Lower lobe of right lung (tissue), 2 donors: Measurements from ENCODE around the gene LUM. TPM values are rescaled to one million over a fixed set of nuclear protein-coding genes. Genes with fewer than 3 reads are reported as not detected.

Experiments used
- ATAC-seq, 2 donors: fragments of 200-7000 bp; cut with Tn5 transposase; one replicate each; pipeline ENCODE4 v1.9.1; 2020 to 2022; ENCODE audit warnings: mild to moderate bottlenecking in 2 of 2, moderate library complexity in 2 of 2
- DNase-seq: peaks from one replicate; pipeline ENCODE4 v3.0.0-alpha.2; 2020
- H3K27ac ChIP-seq: fragments of 200-600 bp; one replicate; pipeline ENCODE4 v1.8.0; 2022
- H3K27me3 ChIP-seq: fragments of 200-600 bp; one replicate; pipeline ENCODE4 v1.8.0; 2022; ENCODE audit warnings: low read depth
- H3K36me3 ChIP-seq: fragments of 200-600 bp; one replicate; pipeline ENCODE4 v1.8.0; 2022; ENCODE audit warnings: mild to moderate bottlenecking
- H3K4me1 ChIP-seq: fragments of 200-600 bp; one replicate; pipeline ENCODE4 v1.8.0; 2022
- H3K4me3 ChIP-seq: fragments of 200-600 bp; one replicate; pipeline ENCODE4 v1.8.0; 2022; ENCODE audit warnings: mild to moderate bottlenecking
- H3K9me3 ChIP-seq: fragments of 200-600 bp; one replicate; pipeline ENCODE4 v1.8.0; 2022
- intact Hi-C: fragments of 100-400 bp; cut with DNase I; formaldehyde crosslinking; loops from one replicate; pipeline ENCODE4 v1.11.0; 2022
- total RNA-seq: library from RNA; stranded (reverse); fragmentation: NEBNext Ultra II Directional; extraction: Animal tissue kit (Norgen Biotek cat#: 25700); gene quantifications from one replicate; pipeline ENCODE4 v1.2.1, GENCODE V29; 2021
- TF ChIP-seq, protein P1 (sequence below): fragments of 200-600 bp; IDR thresholded peaks from one replicate; pipeline ENCODE4 v1.8.0; 2022; ENCODE audit warnings: antibody characterized with exemption, mild to moderate bottlenecking
- donor health status: DM: no; HTN: yes; CAD: no; lungs with severe emphysema.

The LUM gene
- total RNA-seq, 1 donor from 2014 or later: 227 TPM

DNA sequence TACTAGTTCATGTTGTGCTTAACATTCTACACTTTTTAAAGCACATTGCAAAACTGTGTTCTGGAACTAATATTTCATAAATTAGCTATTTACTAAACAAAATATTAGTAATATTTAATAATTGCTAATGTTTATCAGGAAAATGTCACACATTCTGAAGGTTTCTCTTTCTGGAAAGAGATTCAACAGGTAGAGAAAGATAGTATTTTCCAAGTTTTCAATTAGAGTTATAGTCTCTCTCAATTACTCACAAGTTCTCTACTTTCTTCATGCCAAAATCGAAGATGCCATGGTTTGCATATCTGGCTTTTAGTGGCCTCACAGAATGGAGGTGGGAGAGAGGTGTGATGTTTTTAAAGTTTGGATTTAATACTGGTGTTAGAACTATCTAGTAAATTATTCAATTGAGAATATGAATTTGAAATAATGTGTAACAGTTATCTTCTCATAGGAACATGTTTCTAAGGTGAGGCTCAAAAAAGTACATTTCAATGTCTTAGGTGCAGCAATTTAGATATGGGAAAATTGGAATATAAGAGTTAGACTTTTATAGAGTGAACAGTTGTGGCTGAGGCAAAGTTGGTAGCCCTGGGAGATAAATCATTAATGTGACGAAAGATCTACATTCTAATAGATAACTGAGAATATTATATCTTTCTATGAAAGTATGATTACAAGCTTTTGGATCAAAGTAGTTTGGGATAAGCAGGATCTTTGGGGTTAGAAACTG is 1.5 kb downstream of the LUM start:
- DNase-seq: no peak
- intact Hi-C loops: no loop called here
- Histone ChIP-seq H3K4me3 (peak overlapping the region; percentile 38), H3K27ac (peak overlapping the region; percentile 59), H3K27me3 (no peaks in the 10 kb centered on the region), H3K36me3 (no peaks in the 10 kb centered on the region), H3K9me3 (no peaks in the 10 kb centered on the region), H3K4me1 (no peaks in the 10 kb centered on the region)
- no peak for ATAC-seq
- TF ChIP-seq, protein P1, sequence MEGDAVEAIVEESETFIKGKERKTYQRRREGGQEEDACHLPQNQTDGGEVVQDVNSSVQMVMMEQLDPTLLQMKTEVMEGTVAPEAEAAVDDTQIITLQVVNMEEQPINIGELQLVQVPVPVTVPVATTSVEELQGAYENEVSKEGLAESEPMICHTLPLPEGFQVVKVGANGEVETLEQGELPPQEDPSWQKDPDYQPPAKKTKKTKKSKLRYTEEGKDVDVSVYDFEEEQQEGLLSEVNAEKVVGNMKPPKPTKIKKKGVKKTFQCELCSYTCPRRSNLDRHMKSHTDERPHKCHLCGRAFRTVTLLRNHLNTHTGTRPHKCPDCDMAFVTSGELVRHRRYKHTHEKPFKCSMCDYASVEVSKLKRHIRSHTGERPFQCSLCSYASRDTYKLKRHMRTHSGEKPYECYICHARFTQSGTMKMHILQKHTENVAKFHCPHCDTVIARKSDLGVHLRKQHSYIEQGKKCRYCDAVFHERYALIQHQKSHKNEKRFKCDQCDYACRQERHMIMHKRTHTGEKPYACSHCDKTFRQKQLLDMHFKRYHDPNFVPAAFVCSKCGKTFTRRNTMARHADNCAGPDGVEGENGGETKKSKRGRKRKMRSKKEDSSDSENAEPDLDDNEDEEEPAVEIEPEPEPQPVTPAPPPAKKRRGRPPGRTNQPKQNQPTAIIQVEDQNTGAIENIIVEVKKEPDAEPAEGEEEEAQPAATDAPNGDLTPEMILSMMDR: no peak

DNA sequence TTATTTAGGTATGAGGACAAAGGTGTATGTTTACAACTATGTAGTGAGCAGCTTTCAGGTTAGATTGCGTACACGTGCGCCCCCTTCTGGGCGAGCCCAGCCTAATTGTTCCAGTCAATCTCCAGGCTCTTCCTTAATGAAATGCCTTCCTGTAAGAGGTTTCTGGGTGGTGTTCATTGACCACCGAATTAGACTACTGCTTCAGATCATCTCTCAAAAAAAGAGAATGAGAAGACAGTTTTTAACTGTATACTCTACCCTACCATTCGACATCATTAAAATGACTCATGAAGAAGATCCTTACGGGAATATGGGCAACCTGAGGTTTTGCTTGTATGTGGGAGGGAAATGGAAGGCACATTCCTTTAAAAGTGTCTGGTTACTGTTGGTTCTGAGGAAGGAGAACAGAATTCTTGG is 2.1 kb downstream of the LUM start:
- H3K4me1 ChIP-seq: no peaks in the 10 kb centered on the region
- H3K27ac ChIP-seq: peak overlapping the region; percentile 59
- TF ChIP-seq, protein P1: peak; percentile 67
- ATAC-seq: peak; percentile 69 to 80
- H3K9me3 ChIP-seq: no peaks in the 10 kb centered on the region
- H3K36me3 ChIP-seq: no peaks in the 10 kb centered on the region
- intact Hi-C loops: no loop called here
- peak overlapping the region; percentile 38 for H3K4me3 ChIP-seq
- DNase-seq: peak; percentile 71
- H3K27me3 ChIP-seq: no peaks in the 10 kb centered on the region

DNA sequence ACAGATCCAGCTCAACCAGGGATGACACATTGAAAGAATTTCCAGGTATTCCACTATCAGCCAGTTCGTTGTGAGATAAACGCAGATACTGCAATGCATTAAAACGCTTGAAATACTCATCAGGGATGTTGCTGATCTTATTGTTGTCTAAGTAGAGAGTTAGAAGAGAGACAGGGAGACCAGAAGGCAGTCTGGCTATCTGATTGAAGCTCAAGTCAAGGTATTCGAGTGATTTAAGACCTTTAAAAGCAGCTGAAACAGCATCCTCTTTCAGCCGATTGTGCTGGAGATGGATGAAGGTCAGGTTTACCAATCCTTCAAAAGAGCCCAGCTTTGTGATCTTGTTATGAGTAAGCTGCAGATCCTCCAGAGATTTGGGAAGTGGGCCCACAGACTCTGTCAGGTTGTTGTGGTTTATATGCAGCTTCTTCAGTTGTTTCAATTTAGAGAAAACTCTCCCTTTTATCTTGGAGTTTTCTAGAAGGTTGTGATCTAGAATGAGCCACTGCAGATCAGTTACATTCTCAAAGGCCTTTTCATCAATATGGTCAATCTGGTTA is 3.0 kb downstream of the LUM start:
- ATAC-seq: no peak
- Histone ChIP-seq H3K9me3 (no peaks in the 10 kb centered on the region), H3K27me3 (no peaks in the 10 kb centered on the region), H3K27ac (peak overlapping the region; percentile 16), H3K4me3 (peak overlapping the region; percentile 38), H3K4me1 (no peaks in the 10 kb centered on the region), H3K36me3 (no peaks in the 10 kb centered on the region)
- TF ChIP-seq, protein P1: no peak
- intact Hi-C loops: no loop called here
- DNase-seq: no peak

DNA sequence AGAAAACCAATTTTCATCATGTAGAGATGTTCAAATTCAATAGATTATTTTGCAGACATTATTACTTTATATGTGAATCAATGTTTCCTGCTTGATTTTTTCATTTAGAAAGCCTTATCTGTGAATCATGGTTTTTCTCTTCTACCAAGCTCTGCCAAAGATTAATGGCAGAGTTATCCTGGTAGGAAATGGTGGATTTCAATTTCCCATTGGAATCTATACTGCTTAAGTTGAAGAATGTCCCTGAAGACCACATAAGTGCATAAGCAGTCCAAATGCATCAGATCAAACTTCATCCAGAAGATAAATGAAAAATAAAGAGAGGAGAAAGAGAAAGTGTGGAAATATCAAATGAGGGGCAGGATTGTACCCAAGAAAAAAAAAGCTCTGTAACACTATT is 5.0 kb downstream of the LUM start:
- peak overlapping the region; percentile 17 for H3K4me3 ChIP-seq

DNA sequence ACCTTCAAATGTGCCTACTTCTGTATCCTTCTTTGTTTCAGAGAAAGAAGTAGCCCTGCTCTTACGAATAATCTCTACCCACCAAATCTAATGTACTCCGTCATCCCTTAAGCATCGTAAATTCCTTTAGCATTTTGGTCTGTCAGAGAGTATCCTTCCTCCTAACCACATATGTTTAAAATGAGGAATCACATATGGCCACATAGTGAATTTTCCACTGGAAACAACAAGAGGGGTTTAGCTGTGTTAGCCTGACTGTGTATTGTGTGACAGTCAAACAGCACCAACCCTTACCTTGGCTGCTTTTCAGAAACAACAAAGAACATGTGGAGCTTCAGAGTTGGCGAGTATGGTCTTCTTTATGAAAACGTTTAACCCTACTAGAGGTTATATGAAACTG is 5.5 kb downstream of the LUM start:
- ATAC-seq: no peak
- no peak for DNase-seq
- TF ChIP-seq, protein P1: no peak
- H3K4me1 ChIP-seq: no peaks in the 10 kb centered on the region
- peaks cover 4% of the 10 kb centered on the region for H3K36me3 ChIP-seq
- no peak overlapping the region for H3K27ac ChIP-seq
- H3K4me3 ChIP-seq: peak overlapping the region; percentile 17
- H3K27me3 ChIP-seq: no peaks in the 10 kb centered on the region
- H3K9me3 ChIP-seq: no peaks in the 10 kb centered on the region
- intact Hi-C loops: no loop called here

More for the DNA sequence above, 5.0 kb downstream of the LUM start:
- no peaks in the 10 kb centered on the region for H3K9me3 ChIP-seq
- TF ChIP-seq, protein P1: no peak
- H3K4me1 ChIP-seq: no peaks in the 10 kb centered on the region
- intact Hi-C loops: no loop called here
- peaks cover 4% of the 10 kb centered on the region for H3K36me3 ChIP-seq
- no peak overlapping the region for H3K27ac ChIP-seq
- no peaks in the 10 kb centered on the region for H3K27me3 ChIP-seq
- ATAC-seq (no peak), DNase-seq (no peak)
